HEK293 (cell line): Measurements from ENCODE around the gene NCAPG2.

ENCODE experiments used
- CTCF ChIP-seq: fragments of 450-650 bp; formaldehyde crosslinking; IDR thresholded peaks from 2 replicates; pipeline ENCODE4 v1.5.1; 2016; ENCODE audit warnings: missing biosample characterization, missing genetic modification characterization
- REPIN1 ChIP-seq: fragments of 450-650 bp; formaldehyde crosslinking; IDR thresholded peaks from 2 replicates; pipeline ENCODE4 v1.5.1; 2017; ENCODE audit warnings: missing biosample characterization, missing genetic modification characterization, low read depth
- SP2 ChIP-seq: fragments of 450-650 bp; formaldehyde crosslinking; IDR thresholded peaks from 2 replicates; pipeline ENCODE4 v1.5.1; 2016; ENCODE audit warnings: missing biosample characterization, missing genetic modification characterization
- ZBTB7A ChIP-seq: fragments of 450-650 bp; formaldehyde crosslinking; IDR thresholded peaks from 2 replicates; pipeline ENCODE4 v1.5.1; 2016; ENCODE audit warnings: low read depth, missing biosample characterization, missing genetic modification characterization
- ZNF146 ChIP-seq: fragments of 450-650 bp; formaldehyde crosslinking; IDR thresholded peaks from 2 replicates; pipeline ENCODE4 v1.5.1; 2016; ENCODE audit warnings: missing biosample characterization, missing genetic modification characterization
- ZNF24 ChIP-seq: fragments of 450-650 bp; formaldehyde crosslinking; IDR thresholded peaks from 2 replicates; pipeline ENCODE4 v1.5.1; 2016; ENCODE audit warnings: missing biosample characterization, missing genetic modification characterization
- ZNF302 ChIP-seq: fragments of 450-650 bp; formaldehyde crosslinking; IDR thresholded peaks from 2 replicates; pipeline ENCODE4 v1.5.1; 2016; ENCODE audit warnings: missing biosample characterization, missing genetic modification characterization, low read depth
- TF ChIP-seq, protein P1 (sequence below): fragments of 450-650 bp; formaldehyde crosslinking; IDR thresholded peaks from 2 replicates; pipeline ENCODE4 v1.5.1; 2016; ENCODE audit warnings: missing biosample characterization, missing genetic modification characterization

GRCh38 chr7:158590181-158590530, 114.4 kb downstream of the NCAPG2 start:
- TF ChIP-seq, protein P1, sequence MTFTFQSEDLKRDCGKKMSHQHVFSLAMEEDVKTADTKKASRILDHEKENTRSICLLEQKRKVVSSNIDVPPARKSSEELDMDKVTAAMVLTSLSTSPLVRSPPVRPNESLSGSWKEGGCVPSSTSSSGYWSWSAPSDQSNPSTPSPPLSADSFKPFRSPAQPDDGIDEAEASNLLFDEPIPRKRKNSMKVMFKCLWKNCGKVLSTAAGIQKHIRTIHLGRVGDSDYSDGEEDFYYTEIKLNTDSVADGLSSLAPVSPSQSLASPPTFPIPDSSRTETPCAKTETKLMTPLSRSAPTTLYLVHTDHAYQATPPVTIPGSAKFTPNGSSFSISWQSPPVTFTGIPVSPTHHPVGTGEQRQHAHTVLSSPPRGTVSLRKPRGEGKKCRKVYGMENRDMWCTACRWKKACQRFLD (tag by site-specific recombination), result no peak
- TF ChIP-seq SP2 (tag by site-specific recombination) (no peak), CTCF (tag by site-specific recombination) (no peak), ZNF302 (tag by site-specific recombination) (no peak), ZNF24 (tag by site-specific recombination) (no peak), ZNF146 (tag by site-specific recombination) (no peak), ZBTB7A (tag by site-specific recombination) (no peak), REPIN1 (tag by site-specific recombination) (no peak)
